Tibial nerve (tissue), 4 donors: ENCODE data around the gene NAXD.

Experiments
- EP300 ChIP-seq, 2 donors: sonication (generic); formaldehyde crosslinking; IDR thresholded peaks; one replicate each; pipeline ENCODE4 v1.6.1; 2017; ENCODE audit warnings: antibody characterized with exemption in 2 of 2, mild to moderate bottlenecking in 1 of 2
- POLR2A ChIP-seq, 2 donors: fragments of 450-650 bp; IDR thresholded peaks; one replicate each; pipeline ENCODE4 v1.6.1; 2017; ENCODE audit warnings: antibody characterized with exemption in 2 of 2, mild to moderate bottlenecking in 2 of 2, moderate library complexity in 2 of 2
- TF ChIP-seq, protein P1 (sequence below), 5 experiments: fragments of 200-600 bp in 3 of 5; fragments of 450-650 bp in 2 of 5; sonication (generic) in 3 of 5; IDR thresholded peaks; one replicate each; pipeline ENCODE4 v1.5.1; 2016 to 2019; ENCODE audit warnings: antibody characterized with exemption in 5 of 5, mild to moderate bottlenecking in 3 of 5, moderate library complexity in 2 of 5

DNA sequence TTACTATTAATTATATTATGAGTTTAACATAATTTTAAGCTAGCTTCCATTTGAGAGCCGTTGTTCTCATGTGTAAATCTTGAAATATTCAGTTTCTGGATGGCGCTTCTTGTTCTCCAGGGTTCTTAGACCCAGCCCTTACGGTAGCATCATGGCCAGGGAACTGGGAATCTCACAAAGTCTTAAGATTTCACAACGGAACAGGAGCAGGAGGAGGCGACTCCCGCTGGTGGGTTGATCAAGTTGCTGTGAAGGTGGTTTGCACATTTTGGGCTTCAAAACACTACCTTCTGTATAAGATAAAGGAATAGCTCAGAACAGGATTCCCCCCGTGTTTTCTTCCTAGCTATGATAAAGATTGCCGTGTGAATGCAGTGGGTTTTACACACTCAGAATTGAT, 2.8 kb downstream of the NAXD start:
- TF ChIP-seq, protein P1, sequence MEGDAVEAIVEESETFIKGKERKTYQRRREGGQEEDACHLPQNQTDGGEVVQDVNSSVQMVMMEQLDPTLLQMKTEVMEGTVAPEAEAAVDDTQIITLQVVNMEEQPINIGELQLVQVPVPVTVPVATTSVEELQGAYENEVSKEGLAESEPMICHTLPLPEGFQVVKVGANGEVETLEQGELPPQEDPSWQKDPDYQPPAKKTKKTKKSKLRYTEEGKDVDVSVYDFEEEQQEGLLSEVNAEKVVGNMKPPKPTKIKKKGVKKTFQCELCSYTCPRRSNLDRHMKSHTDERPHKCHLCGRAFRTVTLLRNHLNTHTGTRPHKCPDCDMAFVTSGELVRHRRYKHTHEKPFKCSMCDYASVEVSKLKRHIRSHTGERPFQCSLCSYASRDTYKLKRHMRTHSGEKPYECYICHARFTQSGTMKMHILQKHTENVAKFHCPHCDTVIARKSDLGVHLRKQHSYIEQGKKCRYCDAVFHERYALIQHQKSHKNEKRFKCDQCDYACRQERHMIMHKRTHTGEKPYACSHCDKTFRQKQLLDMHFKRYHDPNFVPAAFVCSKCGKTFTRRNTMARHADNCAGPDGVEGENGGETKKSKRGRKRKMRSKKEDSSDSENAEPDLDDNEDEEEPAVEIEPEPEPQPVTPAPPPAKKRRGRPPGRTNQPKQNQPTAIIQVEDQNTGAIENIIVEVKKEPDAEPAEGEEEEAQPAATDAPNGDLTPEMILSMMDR (IDR thresholded peaks at IDR 0.05): no peak
- TF ChIP-seq POLR2A (IDR thresholded peaks at IDR 0.05) (no peak), EP300 (IDR thresholded peaks at IDR 0.05) (no peak)
